Measurements from ENCODE around the gene PCDHGA10. TPM values are rescaled to one million over a fixed set of nuclear protein-coding genes. Genes with fewer than 3 reads are reported as not detected.
"Not testable (repeated sequence)": the region's sequence is repeated elsewhere in the genome, so short reads cannot be mapped to it uniquely, and the experiment has no call there.

PCDHGA10 gene
- total RNA-seq, 2 experiments from 2014 or later = 0.07 to 0.10 TPM

- Mint-ChIP-seq H3K9me3 (peaks cover 34% of the 10 kb centered on the region), H3K36me3 (peaks cover 29% of the 10 kb centered on the region), H3K27me3 (peaks cover 50% of the 10 kb centered on the region), H3K4me3 (peak within 1 kb of the TSS; percentile 23)
- CTCF ChIA-PET = interaction anchor here (1.0 to 2.9 kb wide), 11 partner anchors 16 to 166 kb away, joined by 3 to 13 read pairs (median 4); partner anchors contain the start of genes PCDHB15, PCDHGA10, PCDHGA12 and PCDHGB3
- intact Hi-C loops (cut with micrococcal nuclease); H3K4me1 Mint-ChIP-seq (ENCODE audit: low read depth); POLR2A ChIA-PET; H3K27ac Mint-ChIP-seq: not testable (repeated sequence)
- DNase-seq = peak; percentile 51
Observed at GRCh38 chr5:141397756-141398551, 14.8 kb upstream of the PCDHGA10 start, which contains the start of gene PCDHGB5. Gene PCDHGB5, plus strand, starts transcription at chr5:141397947. Its CDS starts 181 bp downstream, at chr5:141398128.

- H3K27me3 Mint-ChIP-seq = peaks cover 52% of the 10 kb centered on the region
- H3K4me3 Mint-ChIP-seq = no peak overlapping the region
- intact Hi-C loops (cut with micrococcal nuclease) = no loop called here
- no peak for DNase-seq
- no peaks in the 10 kb centered on the region for H3K4me1 Mint-ChIP-seq (ENCODE audit: low read depth)
- H3K36me3 Mint-ChIP-seq = peaks cover 31% of the 10 kb centered on the region
- no peak overlapping the region for H3K27ac Mint-ChIP-seq
- CTCF ChIA-PET = interaction anchor here (1.4 to 2.9 kb wide), 5 partner anchors 15 to 165 kb away, joined by 3 to 13 read pairs (median 5); partner anchors contain the start of genes PCDHGA10 and TAF7
- POLR2A ChIA-PET = no interaction called here
- peaks cover 34% of the 10 kb centered on the region for H3K9me3 Mint-ChIP-seq
Observed at GRCh38 chr5:141398608-141399007, 14.2 kb upstream of the PCDHGA10 start.

GRCh38 chr5:141399555-141400258 is 13.1 kb upstream of the PCDHGA10 start:
- no peak overlapping the region for H3K27ac Mint-ChIP-seq
- peaks cover 56% of the 10 kb centered on the region for H3K27me3 Mint-ChIP-seq
- no peak for DNase-seq
- ChIA-PET POLR2A (no interaction called here), CTCF (no interaction called here)
- intact Hi-C loops (cut with micrococcal nuclease) = no loop called here
- peaks cover 30% of the 10 kb centered on the region for H3K36me3 Mint-ChIP-seq
- no peak overlapping the region for H3K4me3 Mint-ChIP-seq
- peaks cover 30% of the 10 kb centered on the region for H3K9me3 Mint-ChIP-seq
- no peaks in the 10 kb centered on the region for H3K4me1 Mint-ChIP-seq (ENCODE audit: low read depth)

GRCh38 chr5:141402553-141403243 is 10.1 kb upstream of the PCDHGA10 start, which contains the start of gene PCDHGA9:
Gene PCDHGA9, plus strand, starts transcription at chr5:141402778. Its CDS starts 175 bp downstream, at chr5:141402953.
- H3K36me3 Mint-ChIP-seq = peaks cover 25% of the 10 kb centered on the region
- intact Hi-C loops (cut with micrococcal nuclease) = no loop called here
- peaks cover 31% of the 10 kb centered on the region for H3K9me3 Mint-ChIP-seq
- H3K27me3 Mint-ChIP-seq = peaks cover 57% of the 10 kb centered on the region
- peak; percentile 31 for DNase-seq
- no peak within 1 kb of the TSS for H3K27ac Mint-ChIP-seq
- H3K4me1 Mint-ChIP-seq (ENCODE audit: low read depth) = no peaks in the 10 kb centered on the region
- CTCF ChIA-PET = interaction anchor here (1.0 to 1.5 kb wide), 4 partner anchors 10 to 165 kb away, joined by 3 to 7 read pairs (median 4); partner anchors contain the start of gene PCDHGA10
- peak within 1 kb of the TSS; percentile 23 for H3K4me3 Mint-ChIP-seq
- POLR2A ChIA-PET = no interaction called here

GRCh38 chr5:141403387-141403786 is 9.4 kb upstream of the PCDHGA10 start:
- Mint-ChIP-seq H3K4me1 (ENCODE audit: low read depth) (peaks cover 2% of the 10 kb centered on the region), H3K9me3 (peaks cover 33% of the 10 kb centered on the region), H3K27ac (no peak overlapping the region), H3K36me3 (peaks cover 27% of the 10 kb centered on the region), H3K27me3 (peaks cover 63% of the 10 kb centered on the region), H3K4me3 (no peak overlapping the region)
- ChIA-PET POLR2A (interaction anchor here (0.6 kb wide), 1 partner anchor 8 kb away, joined by 3 read pairs; no protein-coding TSS in a partner anchor), CTCF (interaction anchor here (1.0 to 1.5 kb wide), 4 partner anchors 10 to 164 kb away, joined by 3 to 7 read pairs (median 4); partner anchors contain the start of gene PCDHGA10)
- no peak for DNase-seq
- intact Hi-C loops (cut with micrococcal nuclease) = no loop called here

- intact Hi-C loops (cut with micrococcal nuclease); POLR2A ChIA-PET; H3K4me1 Mint-ChIP-seq (ENCODE audit: low read depth); H3K27ac Mint-ChIP-seq: not testable (repeated sequence)
- DNase-seq = peak; percentile 53
- H3K4me3 Mint-ChIP-seq = peak within 1 kb of the TSS; percentile 34
- peaks cover 60% of the 10 kb centered on the region for H3K27me3 Mint-ChIP-seq
- CTCF ChIA-PET = interaction anchor here (0.7 to 1.4 kb wide), 6 partner anchors 34 to 156 kb away, joined by 3 to 6 read pairs (median 4); partner anchors contain the start of gene PCDHGA6
- H3K36me3 Mint-ChIP-seq = peaks cover 22% of the 10 kb centered on the region
- peaks cover 28% of the 10 kb centered on the region for H3K9me3 Mint-ChIP-seq
Observed at GRCh38 chr5:141407790-141408505, 4.8 kb upstream of the PCDHGA10 start, which contains the start of gene PCDHGB6. Gene PCDHGB6, plus strand, starts transcription at chr5:141408021. Its CDS starts 182 bp downstream, at chr5:141408203.

GRCh38 chr5:141409598-141410306 is 3.0 kb upstream of the PCDHGA10 start:
- Mint-ChIP-seq H3K27ac (no peak overlapping the region), H3K27me3 (peaks cover 59% of the 10 kb centered on the region), H3K4me3 (no peak overlapping the region), H3K9me3 (peaks cover 27% of the 10 kb centered on the region), H3K36me3 (peaks cover 18% of the 10 kb centered on the region), H3K4me1 (ENCODE audit: low read depth) (peaks cover 15% of the 10 kb centered on the region)
- ChIA-PET POLR2A (no interaction called here), CTCF (no interaction called here)
- DNase-seq = no peak
- intact Hi-C loops (cut with micrococcal nuclease) = loop anchor here (5.0 to 10.0 kb wide), 2 partner anchors 45 to 103 kb away; partner anchors contain the start of gene PCDHGA5

GRCh38 chr5:141411575-141411974 is 1.2 kb upstream of the PCDHGA10 start:
- Mint-ChIP-seq H3K27me3 (peaks cover 61% of the 10 kb centered on the region), H3K4me3 (no peak overlapping the region), H3K9me3 (peaks cover 25% of the 10 kb centered on the region), H3K4me1 (ENCODE audit: low read depth) (peaks cover 18% of the 10 kb centered on the region), H3K27ac (no peak overlapping the region), H3K36me3 (peaks cover 19% of the 10 kb centered on the region)
- intact Hi-C loops (cut with micrococcal nuclease) = loop anchor here (5.0 to 10.0 kb wide), 2 partner anchors 47 to 101 kb away; partner anchors contain the start of gene PCDHGA5
- POLR2A ChIA-PET = no interaction called here
- no peak for DNase-seq
- CTCF ChIA-PET = interaction anchor here (2.4 to 3.2 kb wide), 3 partner anchors 91 to 152 kb away, joined by 10 to 29 read pairs (median 23); partner anchors contain the start of gene TAF7

- ChIA-PET POLR2A (no interaction called here), CTCF (interaction anchor here (0.6 to 3.3 kb wide), 28 partner anchors 8 to 221 kb away, joined by 3 to 59 read pairs (median 5); partner anchors contain the start of genes PCDHB10, PCDHGA11, PCDHGA12 and PCDHGA6)
- H3K27me3 Mint-ChIP-seq = peaks cover 62% of the 10 kb centered on the region
- intact Hi-C loops (cut with micrococcal nuclease) = loop anchor here (2.0 to 10.0 kb wide), 4 partner anchors 49 to 145 kb away; partner anchors contain the start of gene PCDHGA5
- peak overlapping the region; percentile 66 for H3K4me3 Mint-ChIP-seq
- DNase-seq = no peak
- peaks cover 27% of the 10 kb centered on the region for H3K9me3 Mint-ChIP-seq
- no peak overlapping the region for H3K27ac Mint-ChIP-seq
- peaks cover 28% of the 10 kb centered on the region for H3K36me3 Mint-ChIP-seq
- H3K4me1 Mint-ChIP-seq (ENCODE audit: low read depth) = peaks cover 15% of the 10 kb centered on the region
Observed at GRCh38 chr5:141413540-141414069, 818 bp downstream of the PCDHGA10 start.
